HG02970 (cell line): ENCODE measurements around the gene MN1.

Experiments used
- ATAC-seq: cut with Tn5 transposase; IDR thresholded peaks from one replicate; pipeline ENCODE4 v1.9.1; 2021; ENCODE audit warnings: mild to moderate bottlenecking, moderate library complexity, moderate number of reproducible peaks; ENCODE audit not compliant: unreplicated experiment, low FRiP score

Gene MN1

DNA sequence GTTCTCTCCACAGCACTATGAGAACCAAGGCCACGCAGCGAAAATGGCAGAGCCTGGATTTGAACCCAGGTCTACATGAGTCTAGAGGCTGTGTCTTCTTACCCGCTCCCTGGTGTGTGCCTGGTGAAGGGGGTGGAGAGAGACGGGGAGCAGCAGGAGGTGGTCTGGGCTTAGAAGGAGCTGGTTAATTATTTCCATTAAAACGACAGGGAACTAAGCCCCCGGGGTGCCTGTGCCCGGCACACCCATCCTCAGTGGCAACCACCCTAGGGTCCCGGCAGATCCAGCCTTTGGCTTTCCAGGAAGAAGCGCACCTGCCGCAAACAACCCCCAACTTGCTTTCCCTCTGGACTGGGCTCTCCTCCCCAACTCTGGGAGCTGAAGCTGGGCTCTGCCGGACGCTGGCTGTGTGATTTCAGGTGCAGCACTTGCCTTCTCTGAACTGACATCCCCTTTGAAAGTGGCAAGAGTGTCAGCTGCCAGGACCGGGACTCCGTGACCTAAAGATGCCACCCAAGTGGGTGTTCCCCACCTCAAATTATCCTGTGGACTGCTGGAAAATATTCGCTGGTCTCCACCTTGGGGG, 35.8 kb downstream of the MN1 start:
- no peak for ATAC-seq

GRCh38 chr22:27764722-27765236, 36.8 kb downstream of the MN1 start:
- no peak for ATAC-seq

DNA sequence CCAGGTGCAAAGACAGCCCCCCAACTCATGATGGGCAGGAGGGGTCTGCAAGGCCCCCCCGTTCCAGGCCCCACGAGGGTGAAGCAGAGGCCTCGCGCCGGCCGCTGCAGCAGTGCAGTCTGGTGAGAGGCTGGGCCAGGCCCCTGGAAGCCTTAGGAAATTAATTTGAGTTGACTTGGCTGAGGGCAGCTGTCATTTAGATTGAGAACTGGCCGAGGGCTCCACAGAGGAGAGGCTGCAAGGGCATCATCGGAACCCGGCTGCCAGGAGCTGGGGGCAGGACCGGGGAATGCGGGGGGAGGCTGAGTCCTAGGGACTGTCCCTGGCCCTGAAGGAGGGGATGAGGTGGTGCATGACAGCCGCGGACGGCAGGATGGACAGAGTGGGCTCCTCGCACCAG, 39.9 kb downstream of the MN1 start:
- no peak for ATAC-seq

GRCh38 chr22:27761000-27761399, 40.6 kb downstream of the MN1 start:
- no peak for ATAC-seq

DNA sequence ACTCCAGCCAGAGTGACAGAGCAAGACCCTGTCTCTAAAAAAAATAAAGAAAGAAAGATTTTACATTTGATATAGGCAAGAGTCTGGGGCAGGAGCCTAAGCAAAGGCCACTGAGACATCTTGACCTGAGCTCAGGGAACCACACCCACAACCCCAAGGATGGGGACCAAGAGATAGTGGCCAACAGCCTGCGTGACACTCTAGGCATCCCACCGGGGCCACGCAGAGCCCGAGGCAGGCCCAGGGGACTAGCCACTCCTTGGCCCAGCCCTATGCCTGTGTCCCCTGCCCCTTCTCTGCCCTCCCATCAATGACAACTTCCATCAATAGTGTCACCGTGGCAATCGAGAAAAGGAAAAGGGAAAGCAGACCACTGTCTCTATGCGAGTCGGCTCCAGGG, 41.1 kb downstream of the MN1 start:
- no peak for ATAC-seq

DNA sequence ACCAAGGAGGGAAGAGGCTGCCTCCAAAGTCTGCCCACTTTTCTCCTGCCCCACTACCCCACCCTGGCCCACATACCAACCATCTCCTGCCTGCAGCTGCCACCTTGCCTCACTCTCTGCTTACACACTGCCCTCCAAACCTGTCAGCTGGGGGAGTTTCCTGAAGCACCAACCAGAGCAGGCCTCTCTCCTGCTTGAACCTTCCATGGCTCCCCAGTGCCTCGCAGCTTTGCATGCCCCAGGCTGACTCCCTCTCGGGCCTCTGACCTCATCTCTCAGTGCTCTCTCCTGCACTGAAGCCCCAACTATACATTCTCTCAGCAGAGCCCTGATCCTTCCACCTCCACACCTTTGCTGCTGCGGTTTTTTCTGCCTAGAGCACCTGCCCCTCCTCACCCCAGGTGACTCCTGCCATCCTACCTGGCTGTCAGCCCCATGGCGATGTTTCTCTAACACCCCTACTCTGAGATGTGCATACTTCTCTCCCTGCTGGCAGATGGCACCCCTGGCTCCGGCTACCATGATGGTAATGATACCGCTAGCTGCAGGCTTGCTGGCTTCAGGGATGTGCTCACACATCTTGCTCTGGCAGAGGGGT, 43.5 kb downstream of the MN1 start:
- no peak for ATAC-seq

GRCh38 chr22:27756212-27756660, 45.3 kb downstream of the MN1 start:
- ATAC-seq, result no peak

DNA sequence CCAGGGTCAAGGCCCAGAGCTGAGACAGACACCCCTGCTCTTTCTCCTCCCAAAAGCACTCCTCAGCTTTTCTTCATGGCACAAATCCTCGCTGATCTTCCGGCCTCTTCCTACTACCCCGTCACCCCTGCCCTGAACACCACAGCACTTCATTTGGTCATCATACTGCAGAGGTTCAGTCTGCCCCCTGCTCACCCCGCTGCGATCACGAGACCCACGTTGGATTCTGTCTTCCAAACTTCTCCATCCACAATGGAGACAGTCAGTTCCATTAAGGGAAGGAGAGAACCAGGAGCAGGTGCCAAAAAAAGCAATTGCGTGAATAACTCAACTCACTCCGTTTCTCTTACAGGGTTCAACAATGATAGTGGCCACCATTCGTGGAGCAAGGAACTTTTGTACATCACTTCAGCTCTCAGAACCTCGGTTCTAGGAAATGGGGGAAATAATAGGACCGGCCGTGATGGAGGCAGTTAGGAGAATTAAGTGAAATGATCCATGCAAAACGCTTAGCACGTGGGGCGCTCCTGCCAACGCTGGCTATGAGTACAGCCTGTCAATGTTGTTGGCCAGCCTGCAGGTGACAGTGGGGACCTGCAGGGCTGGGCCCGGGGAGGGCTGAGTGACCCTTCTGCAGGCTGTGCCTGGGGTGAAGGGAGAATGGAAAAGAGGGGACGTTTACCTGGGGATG, 45.9 kb downstream of the MN1 start:
- no peak for ATAC-seq

DNA sequence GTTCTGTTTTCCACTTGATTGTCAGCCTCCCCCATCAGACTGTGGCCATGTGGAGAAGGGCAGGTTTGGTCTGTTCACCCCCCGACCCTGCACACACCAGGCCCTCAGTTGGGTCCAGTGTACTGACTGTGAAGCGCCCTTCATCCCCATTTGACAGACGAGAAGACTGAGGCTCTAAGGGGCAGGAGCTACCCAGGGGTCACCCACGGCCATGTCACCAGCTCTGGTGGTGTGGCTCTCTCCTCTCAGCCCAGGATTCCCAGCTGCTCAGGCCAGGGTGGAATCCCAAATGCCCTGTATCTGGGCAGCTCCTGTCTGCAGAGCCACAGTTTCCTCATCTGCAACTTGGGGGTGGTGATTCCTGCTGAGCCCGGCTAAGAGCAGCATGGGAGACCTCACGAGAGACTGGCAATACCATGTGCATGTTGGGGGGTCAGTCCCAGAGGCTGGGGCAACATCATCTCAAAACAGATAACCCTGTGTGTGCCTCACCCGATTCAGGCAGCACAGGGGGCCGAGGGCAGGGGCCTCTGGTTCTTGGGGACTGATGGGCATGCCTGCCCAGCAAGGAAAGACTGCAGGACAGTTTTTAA, 46.6 kb downstream of the MN1 start:
- no peak for ATAC-seq

DNA sequence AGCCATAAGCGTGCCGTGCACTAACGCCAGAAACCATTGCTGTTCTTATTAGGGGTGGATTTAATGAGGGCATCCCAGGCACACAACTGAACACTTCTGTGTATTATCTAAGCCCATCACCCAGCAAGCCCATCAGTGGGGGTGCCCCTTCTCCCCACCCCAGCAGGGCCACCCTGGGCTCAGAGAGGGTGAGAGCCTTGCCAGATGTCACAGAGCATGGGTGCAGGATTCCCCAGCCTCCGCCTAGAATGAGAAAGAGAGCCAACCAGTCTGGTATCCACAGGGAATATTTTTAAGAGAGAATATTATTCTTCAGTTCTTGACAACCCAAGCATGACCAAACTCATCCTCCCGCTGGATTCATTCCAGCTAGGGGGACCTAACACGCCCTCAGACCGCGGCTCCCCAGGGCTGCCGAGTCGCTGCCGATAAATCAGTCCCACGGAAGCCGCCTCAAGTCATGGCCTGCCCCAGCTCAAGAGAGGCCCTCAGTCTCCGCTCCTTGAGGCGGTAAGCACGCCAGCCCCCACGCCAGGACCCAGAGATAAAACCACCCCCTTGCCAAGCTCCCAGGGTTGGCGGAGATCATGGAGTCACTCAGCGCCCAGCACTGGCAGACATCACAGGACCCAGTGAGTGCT, 47.2 kb downstream of the MN1 start:
- ATAC-seq, result no peak

- ATAC-seq, result no peak
Measured at GRCh38 chr22:27752771-27753170, 48.8 kb downstream of the MN1 start.

GRCh38 chr22:27752141-27752540, 49.4 kb downstream of the MN1 start:
- no peak for ATAC-seq

- no peak for ATAC-seq
Measured at GRCh38 chr22:27751277-27752070, 50.1 kb downstream of the MN1 start.

GRCh38 chr22:27750584-27751265, 50.8 kb downstream of the MN1 start:
- no peak for ATAC-seq

DNA sequence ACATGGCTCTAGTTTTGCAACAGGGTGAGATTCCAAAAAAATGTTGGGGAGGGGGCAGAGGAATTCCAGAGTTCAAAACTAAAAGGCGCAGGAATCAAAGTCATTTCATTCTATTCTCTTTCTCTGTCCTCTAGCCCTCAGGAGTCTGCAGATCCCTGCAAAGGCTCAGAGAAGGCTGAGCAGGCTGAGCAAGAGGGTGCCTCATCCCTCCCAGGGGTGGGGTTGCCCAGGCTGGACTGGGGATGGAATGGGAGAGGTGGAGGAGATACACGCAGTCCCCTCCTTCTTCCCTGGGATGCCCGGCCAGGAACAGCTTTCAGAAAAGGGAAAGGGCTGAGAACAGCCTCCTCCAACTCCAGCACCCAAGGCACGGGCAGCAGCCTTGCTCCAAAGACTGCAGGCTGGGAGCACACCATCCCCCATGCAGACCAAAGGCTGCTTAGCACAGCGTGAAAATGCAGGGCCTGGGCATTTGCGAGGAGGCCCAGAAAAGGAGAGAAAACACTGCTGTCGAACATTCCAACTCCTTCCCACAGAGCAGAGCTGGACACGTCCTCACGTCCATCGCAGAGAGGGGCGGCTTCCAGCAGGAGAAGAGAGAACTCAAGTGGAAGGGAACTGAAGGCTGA, 51.8 kb downstream of the MN1 start:
- ATAC-seq, result no peak

DNA sequence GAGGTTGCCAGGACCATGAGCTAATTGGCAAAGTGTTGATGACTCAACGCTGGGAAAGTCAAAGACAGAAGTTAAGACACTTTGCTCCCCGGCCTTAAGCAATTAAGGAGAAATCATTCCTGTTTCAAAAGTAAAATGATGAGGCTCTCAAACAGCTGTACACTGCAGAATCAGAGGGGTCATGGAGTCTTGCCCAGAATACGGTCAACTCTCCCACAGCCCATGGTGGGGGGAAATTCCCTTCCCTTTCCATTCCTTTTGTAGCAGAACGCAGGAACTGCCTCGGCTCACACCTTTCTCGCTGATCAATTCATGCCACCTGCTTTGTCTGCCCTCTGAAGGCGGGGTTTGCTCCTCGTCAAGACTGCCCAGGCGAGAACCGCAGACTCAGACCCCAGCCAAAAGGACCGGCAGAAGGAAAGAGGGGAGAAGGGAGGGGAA, 52.8 kb downstream of the MN1 start:
- ATAC-seq, result no peak

DNA sequence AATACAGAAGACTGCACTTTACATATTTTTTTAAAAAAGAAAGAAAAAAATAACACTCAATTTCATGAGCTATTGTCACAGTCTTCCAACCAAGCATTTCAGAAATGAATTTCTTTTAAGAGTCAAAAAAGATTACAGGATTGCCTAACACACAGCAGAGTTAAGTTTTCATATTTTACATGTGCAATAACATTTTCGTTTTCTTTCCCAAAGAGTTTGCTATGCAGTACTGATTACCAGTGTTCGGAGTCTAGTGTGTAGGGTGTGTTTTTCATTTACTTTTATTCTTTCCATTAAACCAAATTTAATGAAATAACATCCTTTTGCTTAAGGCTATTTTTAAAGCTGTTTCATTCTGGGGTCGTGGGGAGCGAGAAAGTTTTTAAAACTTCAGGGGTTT, 53.2 kb downstream of the MN1 start:
- no peak for ATAC-seq

DNA sequence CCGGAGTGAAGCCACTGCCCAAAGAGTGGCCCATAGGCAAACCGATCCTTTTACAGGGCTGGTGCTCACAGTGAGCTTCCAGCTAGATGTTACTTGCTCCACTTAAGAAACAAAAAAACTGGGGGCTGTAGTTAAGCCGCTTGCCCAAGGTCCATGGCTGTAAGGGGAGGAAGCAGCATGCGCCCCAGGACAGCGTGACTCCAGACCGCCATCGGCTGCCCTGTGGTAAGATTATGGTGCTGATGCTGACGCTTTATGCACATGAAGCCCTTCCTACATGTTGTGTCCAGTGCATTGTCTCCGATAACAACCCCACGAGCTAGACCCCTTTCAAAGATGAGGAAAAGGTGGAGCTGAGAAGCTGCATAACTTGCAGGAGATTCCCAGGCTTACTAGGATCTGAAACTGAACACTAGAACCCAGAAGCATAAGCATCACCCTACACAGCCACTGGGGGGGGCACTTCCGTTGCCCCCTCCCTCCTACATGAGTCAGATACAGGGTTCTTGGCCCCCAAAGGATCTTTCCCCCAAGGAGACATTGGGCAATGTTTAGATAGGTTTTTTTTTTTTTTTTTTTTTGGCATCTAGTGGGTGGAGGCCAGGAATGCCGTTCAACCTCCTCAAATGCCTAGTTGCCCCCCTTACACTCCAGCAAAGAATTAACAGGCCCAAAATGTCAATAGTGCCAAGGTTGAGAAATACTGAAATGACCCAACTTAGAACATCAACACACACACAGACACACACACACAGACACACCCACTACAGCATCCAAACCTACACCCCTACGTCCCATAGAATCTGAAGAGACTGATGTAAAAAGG, 53.9 kb downstream of the MN1 start:
- no peak for ATAC-seq
